Transverse colon (tissue), 3 donors: ENCODE measurements around the gene GLIS2.

ENCODE experiments used
- CTCF ChIP-seq, 5 experiments: fragments of 200-600 bp in 3 of 5; fragments of 450-650 bp in 2 of 5; sonication (generic) in 3 of 5; IDR thresholded peaks; 1 replicate in 2 of 5; 2 replicates in 3 of 5; pipeline ENCODE4 v1.5.1; 2016 to 2017; ENCODE audit warnings: antibody characterized with exemption in 5 of 5, inconsistent platforms in 3 of 5, mild to moderate bottlenecking in 2 of 5, moderate library complexity in 1 of 5
- EP300 ChIP-seq: sonication (generic); formaldehyde crosslinking; IDR thresholded peaks from one replicate; pipeline ENCODE4 v1.6.1; 2017; ENCODE audit warnings: antibody characterized with exemption, low read depth

GRCh38 chr16:4372578-4373355 lies 56.9 kb downstream of the GLIS2 start:
- TF ChIP-seq CTCF (IDR thresholded peaks at IDR 0.05) (no peak), EP300 (no peak)
